PFSK-1 (cell line): ENCODE measurements around the gene ATF6.

Experiments used
- FOXP2 ChIP-seq: optimal IDR thresholded peaks from 2 replicates; pipeline ENCODE3; 2011; ENCODE audit warnings: borderline replicate concordance, control low read depth, inconsistent platforms; ENCODE audit not compliant: insufficient read depth; ENCODE audit errors: extremely low read length, extremely low read depth
- POLR2AphosphoS5 ChIP-seq: IDR thresholded peaks from 2 replicates; pipeline ENCODE4 v1.6.1; 2012; ENCODE audit warnings: low read depth, mild to moderate bottlenecking, control low read depth, low read length, moderate library complexity
- REST ChIP-seq, 2 experiments: IDR thresholded peaks; 2 replicates each; pipeline versions ENCODE4 v1.6.1 to v1.8.0; 2011 to 2012; ENCODE audit warnings: low read depth in 2 of 2, low read length in 2 of 2, control low read depth in 1 of 2, inconsistent platforms in 1 of 2, mild to moderate bottlenecking in 1 of 2, moderate library complexity in 1 of 2; ENCODE audit not compliant: insufficient read depth in 1 of 2
- SIN3A ChIP-seq: IDR thresholded peaks from 2 replicates; pipeline ENCODE4 v1.6.1; 2012; ENCODE audit warnings: mild to moderate bottlenecking, low read length, moderate library complexity, borderline replicate concordance; ENCODE audit not compliant: insufficient read depth
- TAF1 ChIP-seq: IDR thresholded peaks from 2 replicates; pipeline ENCODE4 v1.6.1; 2012; ENCODE audit warnings: low read length, control low read depth, borderline replicate concordance; ENCODE audit not compliant: insufficient read depth

Gene ATF6

GRCh38 chr1:161725908-161726472, 40.1 kb upstream of the ATF6 start:
- TF ChIP-seq REST (IDR thresholded peaks at IDR 0.05; ENCODE audit: insufficient read depth in 1 of 2, low read depth in 2 of 2, low read length in 2 of 2) (no peak), FOXP2 (no peak), TAF1 (0 out of 2 replicates have a peak, but pooled peaks have one; percentile 38), POLR2AphosphoS5 (peak; percentile 37)

GRCh38 chr1:161726473-161727255, 39.5 kb upstream of the ATF6 start:
- TF ChIP-seq TAF1 (peak; percentile 80; the same call in 1 of the 2 replicates), REST (IDR thresholded peaks at IDR 0.05; ENCODE audit: insufficient read depth in 1 of 2, low read depth in 2 of 2, low read length in 2 of 2) (peak in 1 of 2 experiments; percentile 48; a peak in 1 of 4 replicates), SIN3A (no peak; the same call in 1 of the 2 replicates), FOXP2 (peak; percentile 85), POLR2AphosphoS5 (peak; percentile 83; the same call in 1 of the 2 replicates)

GRCh38 chr1:161727256-161727924, 38.7 kb upstream of the ATF6 start:
- peak; percentile 61; the same call in 1 of the 2 replicates for TF ChIP-seq POLR2AphosphoS5
- no peak for TF ChIP-seq SIN3A

- no peak for TF ChIP-seq TAF1
- TF ChIP-seq SIN3A: no peak
- TF ChIP-seq REST (IDR thresholded peaks at IDR 0.05; ENCODE audit: insufficient read depth in 1 of 2, low read depth in 2 of 2, low read length in 2 of 2): no peak
Measured at GRCh38 chr1:161728376-161729226, 37.5 kb upstream of the ATF6 start.

- TF ChIP-seq SIN3A (no peak), TAF1 (no peak)
Measured at GRCh38 chr1:161730050-161730564, 36.0 kb upstream of the ATF6 start.
